ENCODE measurements around the gene EDC4. TPM values are rescaled to one million over a fixed set of nuclear protein-coding genes. Genes with fewer than 3 reads are reported as not detected.

Gene EDC4
- total RNA-seq = 10 to 100 TPM; 31.4 to 68.2 (median 41.2) TPM

GRCh38 chr16:67872631-67873434 lies at the start of gene EDC4:
Gene EDC4, plus strand, starts transcription at chr16:67873052. Its CDS starts 210 bp downstream, at chr16:67873262.
- Histone ChIP-seq H3K4me1 (peaks cover 18 to 22% of the 10 kb centered on the region in 2 donors), H3K4me3 (replicated peaks in 1 of 3) (peak within 1 kb of the TSS; percentile 60 to 92 (median 90)), H3K9me3 (no peaks in the 10 kb centered on the region), H3K27me3 (no peaks in the 10 kb centered on the region), H3K27ac (peak within 1 kb of the TSS; percentile 37 to 67 (median 39)), H3K36me3 (peaks cover 16 to 34% of the 10 kb centered on the region in 2 donors)
- DNase-seq = peak; percentile 81 to 82
- intact Hi-C loops (cut with DNase I) = no loop called here
- TF ChIP-seq CTCF (IDR thresholded peaks at IDR 0.05) (peak in 1 of 6 experiments; percentile 13), POLR2A (IDR thresholded peaks at IDR 0.05) (peak in 1 of 2 donors; percentile 58)
- WGBS, 2 donors = 2 to 7% methylated on average over 8 to 36 of the region's 72 CpGs

- no peak for DNase-seq
- TF ChIP-seq POLR2A (IDR thresholded peaks at IDR 0.05) = no peak
- no peak for TF ChIP-seq CTCF (IDR thresholded peaks at IDR 0.05)
- H3K9me3 ChIP-seq = no peaks in the 10 kb centered on the region
- H3K27me3 ChIP-seq = no peaks in the 10 kb centered on the region
- 76 to 80% methylated on average over 5 of the region's 8 CpGs for WGBS, 2 donors
- H3K4me1 ChIP-seq = no peaks in the 10 kb centered on the region
- intact Hi-C loops (cut with DNase I) = no loop called here
- no peak overlapping the region for H3K27ac ChIP-seq
- H3K4me3 ChIP-seq (replicated peaks in 1 of 3) = no peak overlapping the region
- peaks cover 4 to 10% of the 10 kb centered on the region in 2 donors for H3K36me3 ChIP-seq
These were observed 47.7 kb upstream of the EDC4 start for GRCh38 chr16:67825119-67825518.

GRCh38 chr16:67825906-67826305 lies 46.9 kb upstream of the EDC4 start:
- 97 to 100% methylated on average over 1 to 7 of the region's 14 CpGs for WGBS, 2 donors
- peaks cover 4 to 14% of the 10 kb centered on the region in 2 donors for H3K36me3 ChIP-seq
- no peaks in the 10 kb centered on the region for H3K4me1 ChIP-seq
- DNase-seq = no peak
- no peaks in the 10 kb centered on the region for H3K27me3 ChIP-seq
- no peak overlapping the region for H3K4me3 ChIP-seq (replicated peaks in 1 of 3)
- H3K27ac ChIP-seq = no peak overlapping the region
- no peak for TF ChIP-seq CTCF (IDR thresholded peaks at IDR 0.05)
- H3K9me3 ChIP-seq = no peaks in the 10 kb centered on the region
- intact Hi-C loops (cut with DNase I) = no loop called here

- no peak overlapping the region for H3K27ac ChIP-seq
- DNase-seq = no peak
- H3K9me3 ChIP-seq = no peaks in the 10 kb centered on the region
- no peak for TF ChIP-seq POLR2A (IDR thresholded peaks at IDR 0.05)
- no peak for TF ChIP-seq CTCF (IDR thresholded peaks at IDR 0.05)
- peaks cover 8 to 14% of the 10 kb centered on the region in 2 donors for H3K36me3 ChIP-seq
- H3K4me3 ChIP-seq (replicated peaks in 1 of 3) = no peak overlapping the region
- intact Hi-C loops (cut with DNase I) = no loop called here
- WGBS, 2 donors = 96 to 100% methylated on average over 1 to 4 of the region's 4 CpGs
- H3K27me3 ChIP-seq = no peaks in the 10 kb centered on the region
- H3K4me1 ChIP-seq = peaks cover 8% of the 10 kb centered on the region in 2 donors
These were observed 44.2 kb upstream of the EDC4 start for GRCh38 chr16:67828651-67829050.

- H3K27ac ChIP-seq = peak overlapping the region in 2 of 3 donors; percentile 41 to 43
- no peak for TF ChIP-seq POLR2A (IDR thresholded peaks at IDR 0.05)
- TF ChIP-seq CTCF (IDR thresholded peaks at IDR 0.05) = no peak
- H3K36me3 ChIP-seq = peaks cover 8 to 14% of the 10 kb centered on the region in 2 donors
- peak overlapping the region; percentile 33 to 71 (median 68) for H3K4me3 ChIP-seq (replicated peaks in 1 of 3)
- DNase-seq = no peak
- no peaks in the 10 kb centered on the region for H3K27me3 ChIP-seq
- intact Hi-C loops (cut with DNase I) = no loop called here
- no peaks in the 10 kb centered on the region for H3K9me3 ChIP-seq
- 0 to 10% methylated on average over 1 to 3 of the region's 3 CpGs for WGBS, 2 donors
- peaks cover 8 to 13% of the 10 kb centered on the region in 2 donors for H3K4me1 ChIP-seq
These were observed 39.8 kb upstream of the EDC4 start for GRCh38 chr16:67833030-67833414.
